GM18507 (cell line): ENCODE results near the gene MCC.

Experiments
- DNase-seq: peaks from one replicate; pipeline ENCODE4 v3.0.0; 2011; ENCODE audit warnings: low read depth; ENCODE audit not compliant: insufficient read length; ENCODE audit errors: extremely low spot score
- FAIRE-seq: peaks from 2 replicates; lab custom pipeline; 2011; peaks lifted over from hg19 to GRCh38; lab: Jason Lieb, UNC

MCC gene

GRCh38 chr5:113062869-113063508 lies 425.3 kb downstream of the MCC start:
- DNase-seq = no peak
- FAIRE-seq = no peak

- no peak for FAIRE-seq
- DNase-seq = no peak
These were observed 426.1 kb downstream of the MCC start for GRCh38 chr5:113061846-113062780.

GRCh38 chr5:113060408-113061025 lies 427.7 kb downstream of the MCC start:
- DNase-seq = no peak
- FAIRE-seq = no peak

DNA sequence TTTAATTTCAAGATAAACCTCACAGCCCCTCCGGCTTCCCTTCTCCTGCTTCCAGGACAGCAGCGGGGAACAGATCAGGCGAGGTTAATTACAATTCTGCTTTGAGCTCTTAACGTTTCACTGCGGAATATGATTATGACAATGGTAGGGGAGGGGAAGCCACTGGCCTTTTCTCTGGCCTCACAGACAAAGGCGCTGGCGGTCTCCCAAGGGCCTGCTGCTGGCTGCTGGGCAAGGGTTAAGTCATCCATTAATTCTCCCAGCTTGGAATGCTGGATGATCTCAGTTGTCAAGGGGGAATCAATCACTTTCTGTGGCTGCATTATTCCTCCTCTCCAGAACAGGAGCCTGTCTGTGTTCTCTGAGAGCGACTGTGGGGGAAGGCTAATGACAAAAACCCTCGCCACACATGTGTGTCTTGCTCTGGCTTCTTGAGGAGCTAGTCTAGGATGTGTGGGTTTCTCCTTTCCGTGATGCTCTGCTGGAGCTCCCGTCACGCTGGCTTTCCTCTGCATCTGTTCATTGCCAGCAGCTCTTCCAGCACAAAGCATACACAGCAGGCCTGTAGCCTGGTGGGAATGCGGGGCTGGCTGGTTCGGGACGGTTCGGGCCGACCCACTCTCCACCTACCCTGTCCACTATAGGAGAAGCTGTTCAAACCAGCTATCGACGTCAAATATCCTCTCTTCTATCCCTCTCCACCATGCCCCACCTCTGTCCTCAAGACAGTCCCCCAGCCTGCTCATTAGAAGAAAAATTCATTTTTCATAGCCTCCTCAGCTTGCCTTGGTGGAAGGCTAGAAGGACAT lies 428.8 kb downstream of the MCC start:
- no peak for DNase-seq
- no peak for FAIRE-seq

GRCh38 chr5:113058706-113059226 lies 429.5 kb downstream of the MCC start:
- FAIRE-seq (no peak), DNase-seq (no peak)

- DNase-seq (no peak), FAIRE-seq (no peak)
These were observed 430.0 kb downstream of the MCC start for GRCh38 chr5:113058269-113058668.

DNA sequence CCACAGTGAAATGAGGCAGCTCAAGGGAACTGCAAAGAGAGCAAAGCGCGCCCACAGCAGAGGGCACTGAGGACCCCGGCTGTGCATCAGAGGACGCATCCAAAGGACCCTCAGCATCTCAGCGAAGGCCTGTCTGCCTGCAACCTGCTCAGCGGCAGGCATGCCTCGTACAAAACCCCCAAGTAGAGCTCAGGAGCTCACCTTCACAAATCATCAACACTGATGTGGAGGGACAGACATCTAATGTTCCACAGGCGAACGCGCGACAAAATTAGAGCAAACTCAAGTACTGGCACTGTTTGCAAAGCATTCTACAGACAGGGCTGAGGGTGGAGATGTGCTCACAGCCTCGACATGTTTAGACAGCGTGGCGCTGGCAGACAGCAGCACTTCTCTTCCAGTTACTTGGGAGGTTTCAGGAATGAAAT lies 430.7 kb downstream of the MCC start:
- FAIRE-seq (no peak), DNase-seq (no peak)

DNA sequence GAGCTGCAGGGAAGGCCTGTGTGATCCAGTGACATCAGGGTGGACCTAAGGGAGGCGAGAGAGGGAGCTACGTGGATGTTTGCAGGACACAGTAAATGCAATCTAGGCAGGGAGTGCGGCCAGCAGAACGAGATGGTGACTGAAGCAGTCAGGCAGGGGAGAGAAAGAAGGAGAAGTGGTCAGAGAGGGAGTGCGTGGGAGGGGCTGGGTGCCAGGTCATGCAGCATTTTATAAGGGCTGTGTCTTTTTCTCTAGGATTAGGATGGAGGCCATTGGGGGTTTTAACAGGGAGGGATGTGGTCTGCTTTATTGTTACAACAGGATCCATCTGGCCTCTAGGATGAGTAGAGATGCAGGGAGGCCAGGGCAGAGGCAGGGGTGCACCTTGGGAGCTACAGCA lies 431.3 kb downstream of the MCC start:
- FAIRE-seq (no peak), DNase-seq (no peak)

GRCh38 chr5:113054899-113055298 lies 433.4 kb downstream of the MCC start:
- no peak for FAIRE-seq

GRCh38 chr5:113053511-113053995 lies 434.7 kb downstream of the MCC start:
- no peak for DNase-seq
- no peak for FAIRE-seq

More at GRCh38 chr5:113054899-113055298, 433.4 kb downstream of the MCC start:
- DNase-seq = no peak

- DNase-seq = no peak
- FAIRE-seq = no peak
These were observed 436.0 kb downstream of the MCC start for GRCh38 chr5:113052041-113052795.

GRCh38 chr5:113050721-113051382 lies 437.4 kb downstream of the MCC start:
- FAIRE-seq (no peak), DNase-seq (no peak)

- DNase-seq (no peak), FAIRE-seq (no peak)
These were observed 439.3 kb downstream of the MCC start for GRCh38 chr5:113048931-113049330.

DNA sequence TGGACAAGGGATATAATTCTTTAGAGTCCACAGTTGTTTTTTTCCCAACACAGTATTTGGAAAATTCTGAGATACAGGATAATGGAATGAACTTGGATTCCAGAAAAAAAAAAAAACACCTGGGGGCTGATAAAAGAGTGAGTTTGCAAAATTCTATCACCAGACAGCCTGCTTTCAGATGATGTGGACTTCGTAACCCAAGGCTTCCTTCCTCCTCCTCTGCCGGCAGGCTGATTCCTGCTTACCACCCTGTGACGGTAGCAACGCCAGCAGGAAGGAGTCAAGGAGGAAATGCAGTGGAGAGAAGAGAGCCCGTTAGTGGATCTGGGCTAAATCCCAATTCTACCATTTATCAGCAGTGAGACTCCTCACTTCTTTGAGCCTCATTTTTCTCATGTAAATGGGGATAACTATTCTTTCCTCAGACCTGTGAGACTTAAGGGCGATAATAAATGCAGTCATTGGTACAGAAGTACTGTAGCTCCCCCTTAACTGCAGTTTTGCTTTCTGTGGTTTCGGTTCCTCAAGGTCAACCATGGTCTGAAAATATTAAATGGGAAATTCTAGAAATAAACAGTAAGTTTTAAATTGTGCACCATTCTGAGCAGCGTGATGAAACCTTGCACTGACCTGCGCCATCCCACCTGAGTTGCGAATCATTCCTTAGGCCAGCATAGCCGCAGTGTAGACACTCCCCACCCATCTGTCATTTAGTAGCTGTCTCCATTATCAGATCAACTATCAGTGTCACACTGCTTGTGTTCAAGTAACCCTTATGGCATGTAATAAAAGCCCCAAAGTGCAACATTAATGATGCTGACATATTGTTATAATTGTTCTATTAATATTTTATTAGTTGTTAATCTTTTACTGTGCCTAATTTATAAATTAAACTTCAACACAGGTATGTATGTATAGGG lies 440.3 kb downstream of the MCC start:
- FAIRE-seq (peak; percentile 76), DNase-seq (no peak)

GRCh38 chr5:113047234-113047633 lies 441.0 kb downstream of the MCC start:
- DNase-seq (no peak), FAIRE-seq (no peak)

- FAIRE-seq (no peak), DNase-seq (no peak)
These were observed 443.3 kb downstream of the MCC start for GRCh38 chr5:113044776-113045465.
